Hepatic stellate cell (primary cell): ENCODE measurements around the gene PAX4.

Experiments used
- DNase-seq: peaks from one replicate; pipeline ENCODE4 v3.0.0; 2011; ENCODE audit warnings: low spot score

PAX4 gene

GRCh38 chr7:127629268-127629854 lies 11.4 kb upstream of the PAX4 start:
- no peak for DNase-seq

- DNase-seq, result no peak
Observed at GRCh38 chr7:127628445-127628844, 10.5 kb upstream of the PAX4 start.

GRCh38 chr7:127625331-127625730 lies 7.4 kb upstream of the PAX4 start:
- DNase-seq, result no peak

- no peak for DNase-seq
Observed at GRCh38 chr7:127620406-127621233, 2.7 kb upstream of the PAX4 start.

GRCh38 chr7:127619681-127620405 lies 1.9 kb upstream of the PAX4 start:
- no peak for DNase-seq

GRCh38 chr7:127618775-127619174 lies 833 bp upstream of the PAX4 start:
- DNase-seq, result no peak

- DNase-seq, result no peak
Observed at GRCh38 chr7:127616724-127617123, 1.2 kb downstream of the PAX4 start.

- DNase-seq, result no peak
Observed at GRCh38 chr7:127612263-127612662, 5.7 kb downstream of the PAX4 start.

- DNase-seq, result no peak
Observed at GRCh38 chr7:127609297-127609696, 8.6 kb downstream of the PAX4 start.

- DNase-seq, result no peak
Observed at GRCh38 chr7:127608446-127608845, 9.5 kb downstream of the PAX4 start.

GRCh38 chr7:127600885-127601284 lies 17.1 kb downstream of the PAX4 start:
- DNase-seq, result no peak

GRCh38 chr7:127598318-127598717 lies 19.6 kb downstream of the PAX4 start:
- DNase-seq, result no peak

GRCh38 chr7:127595737-127596136 lies 22.2 kb downstream of the PAX4 start:
- DNase-seq, result no peak

GRCh38 chr7:127594490-127594889 lies 23.5 kb downstream of the PAX4 start:
- DNase-seq, result no peak

GRCh38 chr7:127592550-127592949 lies 25.4 kb downstream of the PAX4 start:
- DNase-seq, result no peak

GRCh38 chr7:127591591-127591990 lies 26.4 kb downstream of the PAX4 start:
- no peak for DNase-seq

GRCh38 chr7:127591189-127591588 lies 26.8 kb downstream of the PAX4 start:
- DNase-seq, result no peak

GRCh38 chr7:127589896-127590295 lies 28.0 kb downstream of the PAX4 start:
- DNase-seq, result no peak

- peak; percentile 73 for DNase-seq
Observed at GRCh38 chr7:127588697-127589482, 29.1 kb downstream of the PAX4 start.

- DNase-seq, result peak; percentile 94
Observed at GRCh38 chr7:127588019-127588696, 29.8 kb downstream of the PAX4 start, which contains the start of gene ARF5. Gene ARF5, plus strand, starts transcription at chr7:127588411. Its CDS starts 88 bp downstream, at chr7:127588499.

- no peak for DNase-seq
Observed at GRCh38 chr7:127587663-127588018, 30.3 kb downstream of the PAX4 start.

- DNase-seq, result no peak
Observed at GRCh38 chr7:127586346-127586745, 31.6 kb downstream of the PAX4 start.
